ENCODE data around the gene NFATC1. TPM values are rescaled to one million over a fixed set of nuclear protein-coding genes. Genes with fewer than 3 reads are reported as not detected.
A peak's percentile ranks its signal among the peaks of the same experiment; 100 is the strongest.
"Not testable (repeated sequence)": the region's sequence is repeated elsewhere in the genome, so short reads cannot be mapped to it uniquely, and the experiment has no call there.

NFATC1 gene
- total RNA-seq, 2 donors from 2014 or later: 2.9 to 4.4 TPM

GRCh38 chr18:79489051-79489898, 93.5 kb downstream of the NFATC1 start:
- no peak for ATAC-seq
- DNase-seq: peak in 1 of 2 donors; percentile 2
- intact Hi-C loops (cut with DNase I, micrococcal nuclease): no loop called here

DNA sequence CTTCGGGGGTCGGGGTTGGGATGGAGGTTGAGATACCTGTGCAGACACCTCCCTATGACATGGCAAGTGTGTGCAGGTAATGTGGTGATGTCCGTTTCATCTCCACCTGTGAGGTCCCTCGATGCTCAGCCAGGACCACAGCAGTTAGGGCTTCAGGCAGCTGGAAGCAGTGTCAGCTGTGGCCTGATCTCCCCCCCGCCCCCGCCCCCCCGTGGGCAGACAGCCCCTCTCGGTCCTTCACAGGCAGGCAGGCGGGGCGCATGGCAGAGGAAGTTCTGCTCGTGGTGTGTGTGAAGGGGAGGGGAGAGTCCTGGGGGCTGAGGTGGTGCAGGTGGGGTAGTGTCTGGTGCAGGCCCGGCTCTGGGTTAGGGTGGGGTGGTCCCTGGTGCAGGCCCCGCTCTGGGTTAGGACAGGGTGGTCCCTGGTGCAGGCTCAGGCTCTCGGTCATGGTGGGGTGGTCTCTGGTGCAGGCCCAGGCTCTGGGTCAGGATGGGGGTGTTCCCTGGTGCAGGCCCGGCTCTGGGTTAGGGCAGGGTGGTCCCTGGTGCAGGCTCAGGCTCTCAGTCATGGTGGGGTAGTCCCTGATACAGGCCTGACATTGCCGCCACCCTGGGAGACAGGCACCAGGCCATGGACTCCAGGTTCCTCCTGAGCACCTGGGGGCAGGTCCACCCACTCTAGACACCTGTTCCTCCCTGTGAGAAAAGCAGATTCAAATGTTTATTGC, 94.3 kb downstream of the NFATC1 start:
- DNase-seq (peak in 1 of 2 donors; percentile 2), ATAC-seq (no peak)

GRCh38 chr18:79490626-79491041, 94.9 kb downstream of the NFATC1 start:
- intact Hi-C loops (cut with DNase I, micrococcal nuclease): no loop called here
- ATAC-seq: no peak
- DNase-seq: peak in 1 of 2 donors; percentile 1

More for the DNA sequence above, 94.3 kb downstream of the NFATC1 start:
- intact Hi-C loops (cut with DNase I, micrococcal nuclease): no loop called here

- DNase-seq: peak in 1 of 2 donors; percentile 1
- intact Hi-C loops (cut with DNase I, micrococcal nuclease): no loop called here
- no peak for ATAC-seq
Observed at GRCh38 chr18:79491081-79491551, 95.4 kb downstream of the NFATC1 start.

- intact Hi-C loops (cut with DNase I, micrococcal nuclease): no loop called here
- ATAC-seq (no peak), DNase-seq (peak; percentile 1 to 20)
Observed at GRCh38 chr18:79493211-79493800, 97.6 kb downstream of the NFATC1 start.

GRCh38 chr18:79493801-79494211, 98.1 kb downstream of the NFATC1 start:
- DNase-seq (peak; percentile 2 to 16), ATAC-seq (no peak)
- intact Hi-C loops (cut with DNase I, micrococcal nuclease): no loop called here

DNA sequence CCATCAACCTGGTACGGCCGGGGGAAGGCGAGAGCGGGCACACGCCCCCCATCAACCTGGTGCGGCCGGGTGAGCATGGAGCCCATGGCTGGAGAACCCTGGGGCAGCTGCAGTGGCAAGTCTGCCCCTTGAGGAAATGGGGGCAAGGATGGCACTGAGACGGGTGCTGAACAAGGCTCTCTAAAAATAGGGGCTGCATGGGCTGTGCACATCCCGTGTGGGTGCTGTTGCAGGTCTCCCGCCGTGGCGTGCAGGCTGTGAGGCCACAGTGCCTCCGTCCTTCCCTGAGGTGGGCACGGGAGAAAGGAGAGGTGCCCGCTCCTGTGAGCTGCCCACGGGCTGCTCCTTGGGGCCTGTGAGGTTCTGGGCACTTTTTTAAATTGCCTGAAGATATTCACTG, 99.2 kb downstream of the NFATC1 start:
- intact Hi-C loops (cut with DNase I, micrococcal nuclease): no loop called here
- ATAC-seq: no peak
- DNase-seq: peak; percentile 2 to 8

- intact Hi-C loops (cut with DNase I, micrococcal nuclease): no loop called here
- DNase-seq: peak; percentile 6 to 24
- no peak for ATAC-seq
Observed at GRCh38 chr18:79495591-79496071, 99.9 kb downstream of the NFATC1 start.

DNA sequence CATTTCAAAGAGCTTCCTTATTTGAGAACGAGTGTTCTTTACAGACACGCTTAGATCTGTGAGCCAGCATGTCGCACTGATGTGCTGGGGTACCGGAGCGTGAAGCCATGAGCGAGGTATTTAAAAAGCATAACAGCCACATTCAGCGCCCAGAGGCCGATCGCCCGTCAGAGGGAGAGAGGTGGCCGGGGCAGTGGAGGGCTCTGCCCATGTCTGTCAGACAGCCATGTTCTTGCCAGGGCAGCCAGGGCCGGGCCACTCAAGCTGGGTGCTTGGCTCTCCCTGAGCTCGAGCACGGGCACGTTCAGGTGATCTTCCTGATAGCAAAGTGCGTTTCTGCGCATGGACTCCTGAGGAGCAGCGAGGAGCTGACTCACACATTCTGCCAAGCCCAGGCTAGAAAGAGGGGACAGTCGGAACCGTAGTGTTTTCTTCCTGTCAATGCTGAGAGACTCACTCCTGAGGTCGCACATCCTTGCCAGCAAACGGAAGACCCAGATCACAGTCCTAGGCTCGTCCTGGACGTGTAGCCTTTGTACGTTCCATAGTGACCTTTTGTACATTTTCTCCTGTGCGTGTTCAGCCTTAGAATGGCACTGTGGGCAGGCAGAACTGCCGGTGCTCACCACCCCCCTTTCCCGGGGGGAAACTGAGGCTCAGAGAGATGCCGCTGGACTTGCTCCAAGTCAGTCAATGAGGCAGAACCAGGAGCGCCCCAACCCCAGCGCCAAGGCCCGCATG, 100.7 kb downstream of the NFATC1 start:
- intact Hi-C loops (cut with DNase I, micrococcal nuclease): no loop called here
- ATAC-seq (no peak), DNase-seq (peak; percentile 6 to 25)

DNA sequence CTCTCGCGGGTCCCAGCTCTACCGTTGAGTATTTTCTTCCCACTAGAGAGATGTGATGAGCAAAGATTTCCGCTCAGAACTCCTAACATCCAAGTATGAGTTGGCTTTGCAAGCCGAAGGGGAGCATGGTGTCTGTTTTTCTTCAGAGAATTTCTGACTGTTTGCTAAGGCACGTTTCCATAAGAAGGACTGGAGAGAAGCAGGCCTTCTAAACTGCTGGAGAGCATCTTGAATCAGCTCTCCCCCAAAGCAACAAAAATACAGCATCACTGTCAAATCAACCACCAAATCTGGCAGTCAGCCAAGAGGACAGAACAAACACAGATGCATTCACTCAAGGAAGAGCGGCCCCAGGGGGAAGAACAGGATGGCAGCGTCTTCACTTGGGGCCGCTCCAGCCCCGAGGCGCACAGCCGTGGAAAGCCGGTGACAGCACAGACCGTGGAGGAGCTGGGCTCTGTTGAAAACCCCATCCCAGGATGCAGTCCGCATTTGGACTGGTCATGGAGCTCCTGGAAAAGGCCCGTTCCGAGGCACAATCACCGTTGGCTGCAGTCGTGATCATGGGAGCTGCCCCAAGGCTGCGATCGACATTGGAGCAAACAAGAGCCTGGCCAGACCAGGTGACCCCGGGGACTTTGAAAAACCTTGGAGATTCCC, 101.4 kb downstream of the NFATC1 start:
- no peak for ATAC-seq
- DNase-seq: peak; percentile 34 to 50
- intact Hi-C loops (cut with DNase I, micrococcal nuclease): no loop called here

DNA sequence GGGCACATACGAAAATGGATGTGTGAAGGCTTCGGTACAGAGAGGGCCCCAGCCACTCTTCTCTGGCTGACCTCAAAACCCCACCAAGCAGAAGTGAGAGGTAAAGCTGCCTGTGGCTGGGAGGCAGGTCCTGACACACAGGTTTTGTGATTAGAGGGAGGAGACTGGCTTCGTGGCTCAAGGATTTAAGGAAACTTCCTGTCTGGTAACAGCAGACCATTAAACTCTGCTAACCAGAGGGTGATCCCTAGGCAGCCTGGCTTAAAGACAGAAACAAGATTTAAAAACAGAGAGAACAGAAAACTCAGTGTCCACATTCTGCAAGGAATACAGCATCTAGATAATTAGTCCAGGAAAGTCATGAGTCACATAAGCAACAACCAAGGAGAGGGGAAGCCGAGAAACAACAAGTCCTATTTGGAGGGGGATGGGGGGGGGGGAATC, 101.9 kb downstream of the NFATC1 start:
- ATAC-seq (no peak), DNase-seq (no peak)
- intact Hi-C loops (cut with DNase I, micrococcal nuclease): no loop called here

DNA sequence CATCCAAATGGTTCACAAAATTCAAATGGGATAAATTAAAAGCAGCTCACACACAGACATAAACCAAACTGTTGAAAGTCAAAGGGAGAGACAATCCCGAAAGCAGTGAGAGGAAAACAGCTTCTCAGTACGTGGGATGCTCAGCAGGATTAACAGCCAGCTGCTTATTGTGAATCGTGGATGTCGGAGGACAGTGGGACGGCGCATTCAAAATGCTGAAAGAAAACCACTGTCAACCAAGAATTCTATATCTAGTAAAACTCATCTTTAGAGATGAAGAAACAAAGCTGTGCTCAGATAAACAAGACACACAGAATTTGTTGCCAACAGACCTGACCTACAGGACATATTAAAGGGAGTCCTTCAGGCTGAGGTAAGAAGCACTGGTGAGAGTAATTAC, 102.9 kb downstream of the NFATC1 start:
- intact Hi-C loops (cut with DNase I, micrococcal nuclease): no loop called here
- no peak for ATAC-seq
- no peak for DNase-seq

DNA sequence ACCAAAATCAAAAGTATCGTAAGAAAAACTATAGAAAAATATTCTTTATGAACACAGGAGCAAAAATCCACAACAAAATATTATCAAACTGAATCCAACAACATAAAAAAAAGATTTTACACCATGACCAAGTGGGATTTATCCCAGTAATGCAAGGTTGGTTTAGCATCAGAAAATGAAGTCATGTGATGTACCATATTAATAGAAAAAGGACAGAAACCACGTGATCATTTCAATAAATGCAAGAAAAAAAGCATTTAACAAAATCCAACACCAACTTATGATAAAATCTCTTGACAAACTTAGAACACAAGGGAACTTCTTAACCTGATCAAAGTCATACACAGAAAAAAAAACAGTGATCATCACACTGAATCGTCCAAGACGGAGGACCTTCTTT, 105.3 kb downstream of the NFATC1 start:
- DNase-seq (no peak), ATAC-seq (no peak)
- intact Hi-C loops (cut with DNase I, micrococcal nuclease): no loop called here

- ATAC-seq (no peak), DNase-seq (peak in 1 of 2 donors; percentile 1)
- intact Hi-C loops (cut with DNase I, micrococcal nuclease): no loop called here
Observed at GRCh38 chr18:79502782-79503181, 107.1 kb downstream of the NFATC1 start.

- intact Hi-C loops (cut with DNase I, micrococcal nuclease): no loop called here
- ATAC-seq (no peak), DNase-seq (peak; percentile 2 to 5)
Observed at GRCh38 chr18:79503406-79503805, 107.7 kb downstream of the NFATC1 start.

DNA sequence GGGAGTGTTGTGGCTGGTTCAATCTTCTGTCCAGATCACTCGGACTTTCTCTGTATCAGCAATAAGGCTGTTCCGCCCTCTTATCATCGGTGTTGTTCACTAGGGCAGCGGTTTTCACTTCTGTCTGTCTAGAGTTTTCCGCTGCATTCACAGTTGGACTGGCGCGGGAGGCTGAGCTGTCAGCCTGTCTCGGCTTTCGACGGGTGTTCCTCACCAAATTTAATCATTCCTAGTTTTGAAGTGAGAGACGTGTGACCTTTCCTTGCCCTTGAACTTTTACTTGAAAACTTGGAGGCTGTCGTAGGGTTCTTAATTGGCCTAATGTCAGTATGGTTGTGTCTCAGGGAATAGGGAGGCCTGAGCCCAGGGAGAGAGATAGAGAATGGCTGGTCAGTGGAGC, 108.3 kb downstream of the NFATC1 start:
- intact Hi-C loops (cut with DNase I, micrococcal nuclease): no loop called here
- ATAC-seq: no peak
- DNase-seq: peak in 1 of 2 donors; percentile 2

GRCh38 chr18:79504495-79504894, 108.8 kb downstream of the NFATC1 start:
- ATAC-seq; intact Hi-C loops (cut with DNase I, micrococcal nuclease): not testable (repeated sequence)
- DNase-seq: peak; percentile 1 to 11

DNA sequence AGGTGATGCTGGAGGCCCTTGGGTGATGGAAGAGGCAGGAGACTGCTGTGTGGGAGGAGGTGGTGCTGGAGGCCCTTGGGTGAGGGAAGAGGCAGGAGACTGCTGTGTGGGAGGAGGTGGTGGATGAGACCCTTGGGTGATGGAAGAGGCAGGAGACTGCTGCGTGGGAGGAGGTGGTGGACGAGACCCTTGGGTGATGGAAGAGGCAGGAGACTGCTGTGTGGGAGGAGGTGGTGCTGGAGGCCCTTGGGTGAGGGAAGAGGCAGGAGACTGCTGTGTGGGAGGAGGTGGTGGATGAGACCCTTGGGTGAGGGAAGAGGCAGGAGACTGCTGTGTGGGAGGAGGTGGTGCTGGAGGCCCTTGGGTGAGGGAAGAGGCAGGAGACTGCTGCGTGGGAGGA, 109.7 kb downstream of the NFATC1 start:
- peak; percentile 0 to 2 for DNase-seq
- intact Hi-C loops (cut with DNase I, micrococcal nuclease); ATAC-seq: not testable (repeated sequence)
